Activated CD8-positive, alpha-beta T cell treated with anti-CD3 and anti-CD28 coated beads for 36 hours (primary cell): ENCODE results near the gene ZNF48. TPM values are rescaled to one million over a fixed set of nuclear protein-coding genes. Genes with fewer than 3 reads are reported as not detected.

ENCODE experiments used
- ATAC-seq: fragments of 200-7000 bp; cut with Tn5 transposase; one replicate; pipeline ENCODE4 v1.10.0; 2021; ENCODE audit warnings: mild to moderate bottlenecking, moderate library complexity
- CTCF ChIA-PET: fragments of 350-600 bp; sonication (Branson Sonifier 250); formaldehyde crosslinking; loops from one replicate; lab custom pipeline; 2021; ENCODE audit warnings: antibody characterized with exemption; lab: Charles Lee
- POLR2A ChIA-PET: fragments of 350-600 bp; sonication (Branson Sonifier 250); formaldehyde crosslinking; loops from one replicate; lab custom pipeline; 2021; ENCODE audit warnings: antibody characterized with exemption; lab: Charles Lee
- DNase-seq: peaks from one replicate; pipeline ENCODE4 v3.0.0-alpha.2; 2020
- H3K27ac Mint-ChIP-seq: one replicate; pipeline ENCODE4 v1.8.0; 2021; ENCODE audit warnings: mild to moderate bottlenecking, mixed read lengths
- H3K27me3 Mint-ChIP-seq: one replicate; pipeline ENCODE4 v1.8.0; 2021; ENCODE audit warnings: mixed read lengths
- H3K36me3 Mint-ChIP-seq: one replicate; pipeline ENCODE4 v1.8.0; 2021; ENCODE audit warnings: low read depth, mixed read lengths
- H3K4me1 Mint-ChIP-seq: one replicate; pipeline ENCODE4 v1.8.0; 2021; ENCODE audit warnings: low read depth, mixed read lengths
- H3K4me3 Mint-ChIP-seq: one replicate; pipeline ENCODE4 v1.8.0; 2021; ENCODE audit warnings: mild to moderate bottlenecking, moderate library complexity, mixed read lengths
- H3K9me3 Mint-ChIP-seq: one replicate; pipeline ENCODE4 v1.8.0; 2021; ENCODE audit warnings: mixed read lengths
- CTCF ChIP-seq: fragments of 200-600 bp; IDR thresholded peaks from one replicate; pipeline ENCODE4 v1.8.0; 2022; ENCODE audit warnings: antibody characterized with exemption, mild to moderate bottlenecking
- intact Hi-C: fragments of 100-400 bp; cut with micrococcal nuclease; formaldehyde crosslinking; loops from one replicate; pipeline ENCODE4 v1.10.0; 2022
- total RNA-seq, 2 experiments: library from RNA; stranded (reverse); gene quantifications; one replicate each; pipeline ENCODE4 v1.2.3, GENCODE V29; 2021

ZNF48 gene
- total RNA-seq, 2 experiments from 2014 or later: 10.4 to 10.9 TPM

GRCh38 chr16:30358990-30359870, 36.0 kb upstream of the ZNF48 start:
- ChIA-PET CTCF (interaction anchor here (1.2 to 2.1 kb wide), 2 partner anchors 10 to 50 kb away, joined by 3 to 6 read pairs; no protein-coding TSS in a partner anchor), POLR2A (interaction anchor here (1.0 to 9.7 kb wide), 4 partner anchors 11 to 39 kb away, joined by 3 to 73 read pairs (median 4); partner anchors contain the start of gene TBC1D10B)
- no peaks in the 10 kb centered on the region for H3K9me3 Mint-ChIP-seq
- H3K36me3 Mint-ChIP-seq: peaks cover 22% of the 10 kb centered on the region
- no peak for ATAC-seq
- no peak for TF ChIP-seq CTCF
- no peaks in the 10 kb centered on the region for H3K27me3 Mint-ChIP-seq
- H3K4me3 Mint-ChIP-seq: no peak overlapping the region
- DNase-seq: no peak
- peaks cover 22% of the 10 kb centered on the region for H3K4me1 Mint-ChIP-seq
- intact Hi-C loops: no loop called here
- H3K27ac Mint-ChIP-seq: peak overlapping the region; percentile 39

- H3K27ac Mint-ChIP-seq: no peak overlapping the region
- DNase-seq (no peak), ATAC-seq (no peak)
- no peak overlapping the region for H3K4me3 Mint-ChIP-seq
- intact Hi-C loops: no loop called here
- H3K36me3 Mint-ChIP-seq: peaks cover 24% of the 10 kb centered on the region
- ChIA-PET POLR2A (interaction anchor here (1.0 to 9.7 kb wide), 4 partner anchors 11 to 38 kb away, joined by 3 to 73 read pairs (median 3); partner anchors contain the start of gene TBC1D10B), CTCF (interaction anchor here (1.2 to 2.1 kb wide), 2 partner anchors 9 to 50 kb away, joined by 3 to 6 read pairs; no protein-coding TSS in a partner anchor)
- no peaks in the 10 kb centered on the region for H3K27me3 Mint-ChIP-seq
- H3K4me1 Mint-ChIP-seq: peaks cover 19% of the 10 kb centered on the region
- H3K9me3 Mint-ChIP-seq: no peaks in the 10 kb centered on the region
- no peak for TF ChIP-seq CTCF
Observed at GRCh38 chr16:30359871-30360170, 35.4 kb upstream of the ZNF48 start.

GRCh38 chr16:30361180-30361579, 34.0 kb upstream of the ZNF48 start:
- H3K36me3 Mint-ChIP-seq: peaks cover 34% of the 10 kb centered on the region
- intact Hi-C loops: no loop called here
- no peaks in the 10 kb centered on the region for H3K9me3 Mint-ChIP-seq
- H3K4me1 Mint-ChIP-seq: peaks cover 12% of the 10 kb centered on the region
- peak overlapping the region; percentile 7 for H3K27ac Mint-ChIP-seq
- ATAC-seq (no peak), DNase-seq (no peak)
- H3K27me3 Mint-ChIP-seq: no peaks in the 10 kb centered on the region
- ChIA-PET POLR2A (interaction anchor here (0.9 to 9.7 kb wide), 3 partner anchors 9 to 25 kb away, joined by 3 to 73 read pairs (median 4); partner anchors contain the start of gene TBC1D10B), CTCF (no interaction called here)
- no peak overlapping the region for H3K4me3 Mint-ChIP-seq
- TF ChIP-seq CTCF: no peak

GRCh38 chr16:30365200-30365599, 30.0 kb upstream of the ZNF48 start:
- CTCF ChIA-PET: interaction anchor here (1.0 to 1.6 kb wide), 3 partner anchors 8 to 264 kb away, joined by 3 to 5 read pairs (median 3); no protein-coding TSS in a partner anchor
- Mint-ChIP-seq H3K27me3 (no peaks in the 10 kb centered on the region), H3K4me1 (peaks cover 22% of the 10 kb centered on the region), H3K36me3 (peaks cover 57% of the 10 kb centered on the region), H3K9me3 (no peaks in the 10 kb centered on the region), H3K4me3 (no peak overlapping the region), H3K27ac (no peak overlapping the region)
- no peak for DNase-seq
- no peak for TF ChIP-seq CTCF
- intact Hi-C loops: no loop called here
- POLR2A ChIA-PET: interaction anchor here (0.8 to 1.3 kb wide), 3 partner anchors 9 to 12 kb away, joined by 4 to 5 read pairs (median 5); partner anchors contain the start of gene CD2BP2
- no peak for ATAC-seq
